ENCODE results near the gene PPP1R14B. TPM values are rescaled to one million over a fixed set of nuclear protein-coding genes. Genes with fewer than 3 reads are reported as not detected.

Gene PPP1R14B
- polyA plus RNA-seq, 1 donor: 56.4 TPM

DNA sequence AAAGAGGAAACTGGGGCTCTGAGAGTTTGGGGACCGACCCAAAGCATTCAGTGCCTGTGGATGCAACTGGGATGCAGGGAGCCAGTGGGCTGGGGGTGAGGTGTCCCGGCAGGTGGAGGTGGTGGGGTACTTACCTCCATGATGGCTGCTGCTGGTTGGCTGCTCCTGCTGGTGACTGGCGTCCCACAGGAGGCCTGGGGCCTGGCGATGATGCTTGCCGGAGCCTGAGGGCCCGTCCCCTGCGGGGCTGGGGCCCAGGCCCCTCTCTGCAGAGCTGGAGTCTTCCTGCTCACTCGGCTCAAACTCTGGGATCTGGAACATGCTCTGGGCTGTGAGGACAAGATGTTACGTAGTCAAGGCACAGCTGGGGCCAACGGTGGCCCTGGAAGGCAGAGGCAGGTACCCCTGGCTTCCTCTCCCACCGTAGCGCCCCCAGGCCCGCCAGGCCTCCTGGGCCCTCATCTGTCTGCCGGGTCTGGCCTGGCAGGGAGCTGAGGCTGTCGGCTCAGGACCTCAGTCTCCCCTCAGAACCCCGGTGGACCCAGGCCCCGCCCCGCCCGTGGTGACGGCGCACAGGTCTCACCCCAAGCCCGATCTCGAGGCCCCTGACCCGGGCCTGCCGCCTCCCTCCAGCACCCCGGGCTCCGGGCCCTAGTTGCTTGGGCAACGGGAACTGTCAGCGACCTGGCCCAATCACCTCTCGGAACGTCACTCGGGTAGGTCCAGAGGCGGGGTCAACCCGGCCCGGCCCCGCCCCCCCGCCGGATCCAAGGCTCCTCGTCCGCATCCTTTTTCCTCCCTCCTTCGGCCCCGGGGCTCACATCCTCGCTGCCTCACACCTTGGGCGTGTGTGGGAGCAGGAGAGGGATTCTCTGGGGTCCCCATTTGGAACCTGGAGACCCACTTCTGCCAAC lies 37.6 kb upstream of the PPP1R14B start, which contains the start of gene BAD:
Gene BAD, minus strand, starts transcription at position 618 of the 914 bp plus-strand sequence. Its CDS starts 297 bp downstream, at position 321.
- DNase-seq: peak; percentile 93

DNA sequence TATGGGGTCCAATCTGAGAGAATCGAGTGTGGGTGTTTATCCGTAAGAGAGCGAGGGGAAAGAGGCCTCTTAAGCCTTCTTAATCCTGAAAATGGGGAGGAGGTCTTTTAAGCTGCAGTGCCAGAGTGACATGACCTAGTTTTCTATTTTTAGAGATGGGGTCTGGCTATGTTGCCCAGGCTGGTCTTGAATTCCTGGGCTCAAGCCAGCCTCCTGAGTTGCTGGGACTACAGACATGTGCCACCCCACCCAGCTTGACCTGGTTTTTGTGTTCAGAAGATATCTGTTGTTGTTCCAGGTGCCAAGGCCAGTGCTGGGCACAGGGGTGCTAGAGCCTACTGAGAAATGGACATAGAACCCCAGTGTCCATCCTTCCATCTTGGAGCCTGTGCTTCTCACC lies 36.3 kb upstream of the PPP1R14B start:
- no peak for DNase-seq

DNA sequence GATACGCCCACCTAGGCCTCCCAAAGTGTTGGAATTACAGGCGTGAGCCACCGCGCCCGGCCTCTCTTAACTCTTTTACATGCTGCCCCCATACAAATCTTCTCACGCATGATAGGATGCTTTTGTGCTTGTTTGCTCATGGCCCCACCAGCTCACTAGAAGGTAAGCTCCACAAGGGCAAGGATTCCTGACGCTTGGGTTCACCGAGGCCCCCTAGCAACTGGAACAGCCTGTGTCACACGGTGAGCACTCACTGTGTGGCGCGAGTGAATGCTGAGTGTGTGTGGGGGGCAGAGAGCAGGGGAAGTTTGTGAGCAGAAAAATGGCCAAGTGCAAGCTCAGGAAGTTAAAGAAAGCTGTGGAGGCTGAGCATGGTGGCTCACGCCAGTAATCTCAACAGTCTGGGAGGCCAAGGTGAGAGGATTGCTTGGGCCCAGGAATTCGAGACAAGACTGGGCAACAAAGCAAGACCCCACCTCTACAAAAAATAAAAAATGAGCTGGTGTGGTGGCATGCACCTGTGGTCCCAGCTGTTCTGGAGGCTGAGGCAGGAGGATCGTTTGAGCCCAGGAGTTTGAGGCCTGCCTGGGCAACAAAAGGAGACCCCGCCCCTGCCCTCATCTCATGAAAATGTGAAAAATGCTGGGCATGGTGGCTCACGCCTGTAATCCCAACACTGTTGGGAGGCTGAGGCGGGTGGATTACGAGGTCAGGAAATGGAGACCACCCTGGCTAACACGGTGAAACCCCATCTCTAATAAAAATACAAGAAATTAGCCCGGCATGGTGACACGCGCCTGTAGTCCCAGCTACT lies 35.4 kb upstream of the PPP1R14B start:
- DNase-seq: no peak

GRCh38 chr11:64278576-64279190 lies 31.9 kb upstream of the PPP1R14B start:
- no peak for DNase-seq

GRCh38 chr11:64276653-64277431 lies 30.1 kb upstream of the PPP1R14B start:
- DNase-seq: no peak

GRCh38 chr11:64275841-64276240 lies 29.1 kb upstream of the PPP1R14B start:
- no peak for DNase-seq

DNA sequence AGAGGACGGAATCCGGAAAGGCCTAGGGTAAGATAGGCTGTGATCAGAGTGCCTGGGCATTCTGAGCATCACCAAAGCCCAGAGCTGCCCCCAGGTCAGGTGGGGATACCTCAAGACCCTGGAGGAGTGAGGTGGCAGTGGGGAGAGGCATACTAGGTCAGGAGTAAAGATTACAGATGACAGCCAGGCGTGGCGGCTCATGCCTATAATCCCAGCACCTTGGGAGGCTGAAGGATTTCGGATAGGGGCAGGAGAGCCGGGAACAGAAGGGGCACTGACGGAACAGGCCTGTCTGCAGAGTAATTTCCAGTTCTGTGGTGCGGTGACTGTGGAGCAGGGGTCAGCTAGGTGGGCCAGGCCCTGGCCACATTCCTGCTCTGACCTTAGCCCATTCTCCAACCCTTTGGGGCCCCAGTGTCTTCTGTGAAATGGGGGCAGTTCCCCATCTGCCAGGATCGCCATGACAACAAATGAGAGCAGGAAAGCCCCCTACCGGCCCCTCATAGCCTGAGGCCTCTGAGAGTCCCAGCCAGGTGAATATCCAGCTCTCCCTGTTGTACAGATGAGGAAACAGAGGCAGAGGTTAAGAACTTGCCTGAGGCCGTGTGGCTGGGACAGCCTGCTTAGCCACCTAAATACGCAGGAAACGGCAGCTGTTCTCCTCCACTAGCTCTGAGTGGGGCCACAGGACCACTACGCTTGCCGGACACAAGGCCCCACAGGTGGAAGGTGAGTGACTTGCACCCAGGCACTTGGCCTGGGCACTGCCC lies 28.5 kb upstream of the PPP1R14B start:
- DNase-seq: no peak

- DNase-seq: peak; percentile 98
Measured at GRCh38 chr11:64269540-64270220, 22.9 kb upstream of the PPP1R14B start.

DNA sequence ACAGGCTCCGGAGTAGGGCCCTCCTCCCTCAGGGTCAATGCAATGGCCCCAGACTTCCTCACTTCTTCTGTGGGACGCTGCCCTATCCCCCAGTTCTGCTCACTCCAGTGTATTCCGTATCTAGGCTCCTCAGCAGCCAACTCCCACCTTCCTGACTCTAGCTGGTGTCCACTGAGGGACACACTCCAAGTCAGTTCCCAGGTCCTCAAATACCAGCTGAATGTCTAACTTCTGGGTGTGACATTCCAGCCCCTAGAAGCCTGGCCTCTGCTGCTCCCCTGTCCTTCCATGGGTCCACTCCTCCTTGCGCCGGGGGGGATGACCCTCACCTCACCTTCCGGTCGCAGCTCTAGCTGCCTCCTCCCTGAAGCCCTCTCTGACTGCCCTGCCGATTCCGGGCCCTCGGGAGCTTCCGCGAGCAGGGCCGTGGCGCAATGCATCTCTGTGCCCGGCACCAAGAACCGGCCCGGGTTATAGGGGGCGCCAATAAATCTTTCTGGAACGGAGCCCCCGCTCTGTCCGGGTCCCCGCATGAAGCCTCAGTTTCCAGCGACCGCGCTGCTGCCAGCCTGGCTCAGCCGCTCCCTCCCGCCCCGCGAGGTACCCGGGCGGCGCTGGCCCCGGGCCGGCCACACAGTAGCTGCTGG lies 22.3 kb upstream of the PPP1R14B start:
- DNase-seq: no peak

- DNase-seq: no peak
Measured at GRCh38 chr11:64268025-64268892, 21.5 kb upstream of the PPP1R14B start.

DNA sequence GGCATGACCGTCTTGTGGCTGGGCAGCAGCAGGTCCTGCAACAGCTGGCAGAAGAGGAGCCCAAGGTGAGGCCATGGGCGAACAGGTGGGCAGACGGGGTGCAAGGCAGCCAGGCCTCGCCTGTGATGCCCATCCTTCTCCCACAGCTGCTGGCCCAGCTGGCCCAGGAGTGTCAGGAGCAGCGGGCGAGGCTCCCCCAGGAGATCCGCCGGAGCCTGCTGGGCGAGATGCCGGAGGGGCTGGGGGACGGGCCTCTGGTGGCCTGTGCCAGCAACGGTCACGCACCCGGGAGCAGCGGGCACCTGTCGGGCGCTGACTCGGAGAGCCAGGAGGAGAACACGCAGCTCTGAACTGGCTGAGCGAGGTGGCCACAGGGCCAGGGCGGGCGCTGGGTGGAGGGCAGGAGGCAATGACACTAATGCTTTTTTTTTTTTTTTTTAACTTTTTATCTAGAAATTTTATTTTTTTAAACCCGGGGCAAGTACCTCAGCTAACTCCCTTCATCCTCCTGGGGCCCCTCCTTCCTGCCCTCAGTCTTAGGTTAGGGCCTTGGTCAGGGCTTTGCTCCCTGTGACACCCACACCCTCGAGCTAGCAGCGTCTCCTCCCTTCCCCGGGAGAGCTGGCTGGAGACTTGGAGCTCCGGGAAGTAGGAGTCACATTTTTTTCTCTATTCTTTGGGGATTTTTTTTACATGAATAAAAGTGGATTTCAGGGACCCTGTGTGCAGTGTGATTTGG lies 20.6 kb upstream of the PPP1R14B start:
- no peak for DNase-seq

DNA sequence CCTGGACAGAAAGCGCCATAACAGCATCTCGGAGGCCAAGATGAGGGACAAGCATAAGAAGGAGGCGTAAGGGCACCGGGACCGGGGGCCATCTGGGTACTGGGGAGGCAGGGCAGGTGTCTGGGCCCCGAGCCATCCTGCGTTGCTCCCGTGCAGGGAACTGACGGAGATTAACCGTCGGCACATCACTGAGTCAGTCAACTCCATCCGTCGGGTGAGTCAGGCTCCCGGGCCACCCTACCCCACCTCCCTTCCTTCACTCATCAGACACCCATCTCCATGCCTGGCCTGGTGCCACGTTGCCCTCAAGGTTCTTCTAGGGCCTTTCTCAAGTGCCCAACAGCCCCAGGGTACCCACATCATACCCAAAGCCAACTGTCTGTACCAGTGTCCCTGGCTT lies 19.6 kb upstream of the PPP1R14B start:
- DNase-seq: no peak

- DNase-seq: no peak
Measured at GRCh38 chr11:64265176-64266160, 18.7 kb upstream of the PPP1R14B start.

DNA sequence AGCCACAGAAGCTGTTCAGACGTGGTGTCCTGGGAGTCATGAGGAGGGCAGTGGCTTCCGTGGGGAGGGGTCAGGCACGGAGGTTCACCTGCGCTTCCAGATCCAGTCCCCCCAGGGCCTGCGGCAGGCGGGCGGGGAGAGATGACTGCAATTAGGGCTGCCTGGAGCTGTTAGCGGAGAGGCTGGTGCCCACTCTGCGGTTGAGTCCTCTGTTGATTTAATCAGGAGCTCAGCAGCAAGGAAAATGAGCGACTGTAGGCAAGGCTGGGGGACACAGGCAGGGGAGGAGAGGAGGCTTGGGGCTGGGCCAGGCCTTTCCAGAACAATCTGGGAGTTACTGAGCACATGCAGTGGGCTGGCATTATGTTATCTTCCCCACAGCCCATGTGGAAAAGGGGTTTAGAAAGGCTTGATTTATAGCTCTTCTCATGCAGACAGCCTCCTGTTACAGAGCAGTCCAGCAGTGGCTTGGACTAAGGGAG lies 17.7 kb upstream of the PPP1R14B start:
- no peak for DNase-seq

DNA sequence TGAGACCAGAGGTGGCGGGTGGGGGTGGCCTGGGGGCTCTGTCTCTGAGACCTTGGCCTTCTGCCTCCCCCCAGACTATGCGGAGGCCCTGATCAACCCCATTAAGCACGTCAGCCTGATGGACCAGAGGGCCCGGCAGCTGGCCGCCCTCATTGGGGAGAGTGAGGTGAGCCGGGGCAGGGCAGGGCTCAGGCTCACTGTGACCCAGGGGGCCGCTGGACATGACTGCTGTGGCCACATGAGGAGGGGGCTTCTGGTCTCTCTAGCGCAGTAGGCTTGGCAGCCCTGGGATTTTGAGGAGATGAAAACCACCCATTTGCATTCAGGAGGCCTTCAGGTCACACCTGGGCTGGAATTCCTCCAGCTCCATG lies 17.2 kb upstream of the PPP1R14B start:
- DNase-seq: no peak

Data from left kidney (tissue), 2 donors.